ENCODE results near the gene CACNA2D1.

GRCh38 chr7:81925530-81925929, 518.0 kb downstream of the CACNA2D1 start:
- TF ChIP-seq, protein P1, sequence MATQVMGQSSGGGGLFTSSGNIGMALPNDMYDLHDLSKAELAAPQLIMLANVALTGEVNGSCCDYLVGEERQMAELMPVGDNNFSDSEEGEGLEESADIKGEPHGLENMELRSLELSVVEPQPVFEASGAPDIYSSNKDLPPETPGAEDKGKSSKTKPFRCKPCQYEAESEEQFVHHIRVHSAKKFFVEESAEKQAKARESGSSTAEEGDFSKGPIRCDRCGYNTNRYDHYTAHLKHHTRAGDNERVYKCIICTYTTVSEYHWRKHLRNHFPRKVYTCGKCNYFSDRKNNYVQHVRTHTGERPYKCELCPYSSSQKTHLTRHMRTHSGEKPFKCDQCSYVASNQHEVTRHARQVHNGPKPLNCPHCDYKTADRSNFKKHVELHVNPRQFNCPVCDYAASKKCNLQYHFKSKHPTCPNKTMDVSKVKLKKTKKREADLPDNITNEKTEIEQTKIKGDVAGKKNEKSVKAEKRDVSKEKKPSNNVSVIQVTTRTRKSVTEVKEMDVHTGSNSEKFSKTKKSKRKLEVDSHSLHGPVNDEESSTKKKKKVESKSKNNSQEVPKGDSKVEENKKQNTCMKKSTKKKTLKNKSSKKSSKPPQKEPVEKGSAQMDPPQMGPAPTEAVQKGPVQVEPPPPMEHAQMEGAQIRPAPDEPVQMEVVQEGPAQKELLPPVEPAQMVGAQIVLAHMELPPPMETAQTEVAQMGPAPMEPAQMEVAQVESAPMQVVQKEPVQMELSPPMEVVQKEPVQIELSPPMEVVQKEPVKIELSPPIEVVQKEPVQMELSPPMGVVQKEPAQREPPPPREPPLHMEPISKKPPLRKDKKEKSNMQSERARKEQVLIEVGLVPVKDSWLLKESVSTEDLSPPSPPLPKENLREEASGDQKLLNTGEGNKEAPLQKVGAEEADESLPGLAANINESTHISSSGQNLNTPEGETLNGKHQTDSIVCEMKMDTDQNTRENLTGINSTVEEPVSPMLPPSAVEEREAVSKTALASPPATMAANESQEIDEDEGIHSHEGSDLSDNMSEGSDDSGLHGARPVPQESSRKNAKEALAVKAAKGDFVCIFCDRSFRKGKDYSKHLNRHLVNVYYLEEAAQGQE (IDR thresholded peaks at IDR 0.05; ENCODE audit: insufficient read depth in 1 of 2, low read depth in 2 of 2, low read length in 2 of 2) = no peak
- no peak for TF ChIP-seq TAF1 (IDR thresholded peaks at IDR 0.05; ENCODE audit: borderline replicate concordance, insufficient read depth, low read length)
